Umbilical cord (tissue), 2 donors: ENCODE measurements around the gene PDZK1IP1. TPM values are rescaled to one million over a fixed set of nuclear protein-coding genes. Genes with fewer than 3 reads are reported as not detected.

Experiments used
- DNase-seq: peaks from one replicate; pipeline ENCODE4 v3.0.0-alpha.2; 2015; ENCODE audit warnings: low spot score
- total RNA-seq: library from RNA; depleted of rRNA; stranded (reverse); fragments of >200 nt; gene quantifications from one replicate; pipeline ENCODE4 v1.2.3, GENCODE V29; 2014; ENCODE audit warnings: low replicate concordance; ENCODE audit not compliant: insufficient read depth

The PDZK1IP1 gene
- total RNA-seq, 1 donor from 2014 or later: not detected

GRCh38 chr1:47137925-47138615, 51.8 kb downstream of the PDZK1IP1 start:
- DNase-seq: no peak

- no peak for DNase-seq
These were observed 52.6 kb downstream of the PDZK1IP1 start, which contains the start of gene CYP4A22 for GRCh38 chr1:47137198-47137597. Gene CYP4A22, plus strand, starts transcription at chr1:47137441. Its CDS starts 45 bp downstream, at chr1:47137486.

Other genes with a start within 250 kb of the PDZK1IP1 start
- 2.2 TPM for gene CYP4A11, start 248.6 kb downstream of the PDZK1IP1 start, total RNA-seq
- gene CYP4X1, start 166.4 kb downstream of the PDZK1IP1 start, total RNA-seq: not detected
- not detected for gene CYP4Z1, start 122.8 kb downstream of the PDZK1IP1 start, total RNA-seq
- not detected for gene CYP4A22, start 52.6 kb downstream of the PDZK1IP1 start, total RNA-seq
- 3.1 TPM for gene TAL1, start 42.2 kb upstream of the PDZK1IP1 start, total RNA-seq
- gene STIL, start 124.1 kb upstream of the PDZK1IP1 start, total RNA-seq: 3.6 TPM
- gene CMPK1, start 143.8 kb upstream of the PDZK1IP1 start, total RNA-seq: 157 TPM
- not detected for gene FOXE3, start 226.2 kb upstream of the PDZK1IP1 start, total RNA-seq
- 0.24 TPM for gene FOXD2, start 248.0 kb upstream of the PDZK1IP1 start, total RNA-seq